Kasumi-1 (cell line): ENCODE measurements around the gene PARD6B.
"Not testable (repeated sequence)": the region's sequence is repeated elsewhere in the genome, so short reads cannot be mapped to it uniquely, and the experiment has no call there.

Source experiments
- DNase-seq, 2 experiments: peaks; one replicate each; lab custom pipeline; 2025; lab: John Stamatoyannopoulos, UW

PARD6B gene

DNA sequence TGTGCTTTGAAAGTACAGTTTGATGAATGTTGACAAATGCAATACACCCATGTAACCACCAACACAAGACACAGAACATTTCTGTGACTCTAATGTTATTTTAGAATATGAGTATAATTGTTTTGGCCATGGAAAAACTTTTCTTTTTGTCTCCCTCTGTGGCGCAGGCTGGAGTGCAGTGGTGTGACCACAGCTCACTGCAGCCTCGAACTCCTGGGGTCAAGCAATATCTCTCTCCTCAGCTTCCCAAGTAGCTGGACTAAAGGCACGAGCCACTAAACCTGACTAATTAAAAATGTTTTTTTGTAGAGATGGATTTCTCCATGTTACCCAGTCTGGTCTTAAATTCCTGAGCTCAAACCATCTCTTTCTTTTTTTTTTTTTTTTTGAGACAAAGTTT lies 43.1 kb downstream of the PARD6B start:
- no peak for DNase-seq

DNA sequence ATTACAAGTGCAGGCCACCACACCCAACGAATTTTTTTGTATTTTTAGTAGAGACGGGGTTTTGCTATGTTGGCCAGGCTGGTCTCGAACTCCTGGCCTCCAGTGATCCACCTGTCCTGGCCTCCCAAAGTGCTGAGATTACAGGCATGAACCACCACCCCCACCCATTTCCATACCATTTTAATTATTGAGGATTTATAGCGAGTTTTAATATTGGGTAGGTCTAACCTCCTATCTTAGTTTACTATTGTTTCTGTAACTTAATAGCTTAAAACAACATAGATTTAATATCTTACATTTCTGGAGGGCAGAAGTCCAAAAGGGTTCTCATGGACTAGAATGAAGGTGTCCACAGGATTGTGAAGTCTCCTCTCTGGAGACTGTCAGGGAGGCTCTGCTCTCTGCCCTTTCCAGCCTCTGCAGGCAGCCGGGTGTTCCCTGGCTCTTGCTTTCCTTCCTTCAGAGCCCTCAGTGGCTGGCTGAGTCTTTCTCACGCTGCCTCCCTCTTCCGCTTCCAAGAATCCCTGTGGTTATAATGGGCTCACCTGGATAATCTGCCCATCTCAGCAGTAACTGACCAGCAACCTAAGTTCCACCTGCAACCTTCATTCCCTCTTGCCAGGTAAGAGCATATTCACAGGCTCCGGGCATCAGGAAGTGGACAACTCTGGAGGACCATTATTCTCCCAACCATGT lies 44.9 kb downstream of the PARD6B start:
- DNase-seq: no peak

- DNase-seq: no peak
These were observed 46.0 kb downstream of the PARD6B start for GRCh38 chr20:50777373-50777772.

DNA sequence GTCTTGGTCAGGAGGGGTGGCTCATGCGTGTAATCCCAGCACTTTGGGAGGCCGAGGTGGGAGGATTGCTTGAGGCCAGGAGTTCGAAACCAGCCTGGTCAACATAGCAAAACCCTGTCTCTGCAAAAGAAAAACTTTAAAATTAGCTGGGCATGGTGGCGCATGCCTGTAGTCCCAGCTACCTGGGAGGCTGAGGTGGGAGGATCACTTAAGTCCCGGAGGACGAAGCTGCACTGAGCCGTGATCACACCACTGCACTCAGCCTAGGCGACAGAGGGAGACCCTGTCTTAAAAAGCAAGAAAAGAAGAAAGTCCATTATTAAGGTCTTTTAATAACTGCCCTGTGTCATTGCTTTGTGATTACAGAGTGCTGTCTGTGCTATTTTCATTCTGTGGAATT lies 47.6 kb downstream of the PARD6B start:
- DNase-seq: not testable (repeated sequence)

DNA sequence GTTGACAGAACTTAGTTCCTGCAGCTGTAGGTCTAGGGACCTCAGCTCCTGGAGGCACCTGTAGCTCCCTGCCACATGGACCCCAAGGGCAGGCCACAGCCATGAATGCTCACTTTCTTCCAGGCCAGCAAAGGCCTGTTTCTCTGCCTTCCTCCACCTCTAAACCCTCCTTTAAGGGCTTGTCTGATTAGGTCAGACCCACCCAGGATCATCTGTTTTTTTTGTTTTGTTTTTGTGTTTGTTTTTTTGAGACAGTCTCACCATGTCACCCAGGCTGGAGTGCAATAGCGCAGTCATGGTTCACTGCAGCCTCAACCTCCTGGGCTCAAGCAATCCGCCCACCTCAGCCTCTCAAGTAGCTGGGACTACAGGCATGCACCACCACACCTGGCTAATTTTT lies 52.0 kb downstream of the PARD6B start:
- no peak for DNase-seq

GRCh38 chr20:50783903-50784302 lies 52.5 kb downstream of the PARD6B start:
- no peak for DNase-seq

DNA sequence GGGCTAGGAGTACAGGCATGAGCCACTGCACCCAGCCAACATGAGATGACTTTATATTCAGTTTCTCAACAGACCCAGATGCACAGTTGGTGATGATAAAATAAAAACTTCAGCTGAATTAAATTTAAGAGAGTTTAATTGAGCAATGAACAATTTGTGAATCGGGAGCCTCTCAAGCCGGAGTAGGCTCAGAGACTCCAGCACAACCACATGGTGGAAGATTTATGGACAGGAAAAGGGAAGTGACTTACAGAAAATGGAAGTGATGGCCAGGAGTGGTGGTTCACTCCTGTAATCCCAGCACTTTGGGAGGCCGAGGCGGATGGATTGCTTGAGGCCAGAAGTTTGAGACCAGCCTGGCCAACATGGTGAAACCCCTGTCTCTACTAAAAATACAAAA lies 53.1 kb downstream of the PARD6B start:
- no peak for DNase-seq

- no peak for DNase-seq
These were observed 55.3 kb downstream of the PARD6B start for GRCh38 chr20:50786703-50787102.

GRCh38 chr20:50787181-50787580 lies 55.8 kb downstream of the PARD6B start:
- DNase-seq: no peak

GRCh38 chr20:50788045-50788991 lies 56.9 kb downstream of the PARD6B start:
- peak in 1 of 2 experiments; percentile 18 for DNase-seq

- no peak for DNase-seq
These were observed 58.7 kb downstream of the PARD6B start for GRCh38 chr20:50789968-50790650.

- peak; percentile 63 to 68 for DNase-seq
These were observed 59.4 kb downstream of the PARD6B start for GRCh38 chr20:50790651-50791277.

DNA sequence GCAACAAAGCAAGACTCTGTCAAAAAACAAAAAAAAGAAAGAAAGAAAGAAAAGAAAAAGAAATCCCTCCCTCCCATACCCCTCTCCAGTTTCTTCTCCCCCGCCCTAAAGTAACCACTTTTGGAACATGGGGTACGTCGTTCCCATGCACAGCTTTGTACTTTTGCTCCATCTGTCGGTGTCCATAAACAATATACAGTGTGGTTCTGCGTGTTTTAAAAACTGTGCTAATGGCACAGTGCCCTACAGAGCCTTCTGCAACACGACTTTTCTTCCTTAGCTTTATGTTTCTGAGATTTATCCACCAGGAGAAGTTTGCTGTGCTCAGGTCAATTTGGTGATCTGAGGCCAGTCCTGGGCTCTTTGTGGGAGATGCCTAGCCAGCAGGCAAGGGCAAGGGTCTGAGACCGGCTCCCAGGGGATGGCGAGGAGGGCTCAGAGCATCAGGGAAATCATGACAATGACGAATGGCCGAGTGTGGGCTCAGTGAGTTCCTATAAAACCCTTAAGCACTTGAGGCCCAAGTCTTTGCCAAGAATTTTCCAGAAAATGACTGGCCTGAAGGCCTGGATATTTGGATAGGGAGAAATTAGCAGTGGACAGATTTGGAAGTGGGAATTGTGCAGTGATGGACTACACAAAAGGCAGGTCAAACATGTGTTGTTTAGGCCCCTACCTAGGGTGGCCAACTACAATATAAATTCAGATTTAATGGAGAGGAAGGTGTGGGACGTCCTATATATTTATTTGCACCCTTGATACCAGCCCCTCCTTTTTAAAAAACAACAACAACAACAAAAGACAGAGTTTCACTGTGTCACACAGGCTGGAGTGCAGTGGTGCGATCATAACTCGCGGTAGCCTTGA lies 61.6 kb downstream of the PARD6B start:
- DNase-seq: no peak

- peak in 1 of 2 experiments; percentile 15 for DNase-seq
These were observed 62.2 kb downstream of the PARD6B start for GRCh38 chr20:50793575-50794016.

DNA sequence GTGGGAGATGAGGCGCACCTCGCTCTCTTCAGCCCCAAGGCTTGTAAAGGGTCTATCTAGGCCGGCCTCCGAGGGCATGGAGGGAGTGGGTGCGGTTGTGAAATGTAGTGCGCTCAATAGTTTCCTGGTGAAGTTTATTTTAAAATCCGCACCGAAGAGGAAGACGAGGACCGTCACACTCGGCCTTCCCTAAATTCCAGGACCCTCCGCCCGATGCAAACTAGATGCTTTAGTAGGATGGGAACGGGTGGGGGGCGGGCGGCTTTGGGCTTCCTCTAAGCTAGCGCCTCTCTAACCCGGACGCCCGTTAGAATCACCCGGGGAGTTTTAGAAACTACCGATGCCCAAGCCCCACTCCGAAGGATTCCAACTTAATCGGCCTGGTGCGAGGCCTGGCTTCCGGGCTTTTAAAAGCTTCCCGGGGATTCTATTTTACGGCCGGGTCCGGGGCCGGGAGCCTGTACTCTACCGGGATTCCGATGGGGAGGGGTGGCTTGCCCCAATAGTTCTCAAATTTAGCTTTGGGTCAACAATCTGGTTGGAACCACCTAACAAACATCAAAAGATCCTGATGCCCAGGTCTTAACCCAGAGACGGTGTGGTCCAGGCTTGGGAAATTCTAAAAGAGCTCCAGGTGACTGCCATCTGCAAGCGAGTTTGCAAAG lies 62.9 kb downstream of the PARD6B start:
- no peak for DNase-seq

DNA sequence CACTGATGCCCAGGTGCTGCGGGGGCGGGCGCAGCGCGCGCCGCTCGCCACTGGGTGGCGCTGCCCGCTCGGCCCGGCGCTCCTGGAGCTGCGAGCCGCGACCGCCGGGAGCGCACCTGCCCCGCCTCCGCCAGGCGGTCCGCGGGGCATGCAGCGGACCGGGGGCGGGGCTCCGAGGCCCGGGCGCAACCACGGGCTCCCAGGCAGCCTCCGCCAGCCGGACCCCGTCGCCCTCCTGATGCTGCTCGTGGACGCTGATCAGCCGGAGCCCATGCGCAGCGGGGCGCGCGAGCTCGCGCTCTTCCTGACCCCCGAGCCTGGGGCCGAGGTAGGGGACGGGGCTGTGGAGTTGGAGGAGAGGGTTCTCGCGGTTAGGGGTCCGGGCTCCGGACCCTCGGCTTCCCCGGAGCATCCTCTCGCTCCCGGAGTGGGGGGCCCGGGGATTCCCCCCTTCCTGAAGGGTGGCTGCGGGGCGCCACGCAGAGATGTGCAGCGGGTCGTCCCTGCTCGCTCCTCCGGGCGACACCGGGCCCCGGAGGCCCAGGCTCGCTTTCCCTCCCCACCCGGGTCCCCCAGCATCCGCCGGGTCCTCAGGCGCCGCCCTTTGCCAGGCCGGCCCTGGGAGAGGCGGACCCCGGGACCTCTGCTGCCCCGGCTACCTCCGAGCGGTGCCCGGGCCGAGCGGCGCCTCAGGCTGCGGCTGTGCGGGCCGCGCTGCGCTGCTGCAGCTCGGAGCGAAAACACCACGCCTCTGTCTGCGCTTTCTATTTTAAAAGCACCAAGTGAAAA lies 63.7 kb downstream of the PARD6B start, which contains the start of gene BCAS4:
TSS of gene BCAS4 (plus strand) at position 216 of the 789 bp plus-strand sequence. CDS start at position 239, 23 bp downstream.
- DNase-seq: peak; percentile 31 to 40

DNA sequence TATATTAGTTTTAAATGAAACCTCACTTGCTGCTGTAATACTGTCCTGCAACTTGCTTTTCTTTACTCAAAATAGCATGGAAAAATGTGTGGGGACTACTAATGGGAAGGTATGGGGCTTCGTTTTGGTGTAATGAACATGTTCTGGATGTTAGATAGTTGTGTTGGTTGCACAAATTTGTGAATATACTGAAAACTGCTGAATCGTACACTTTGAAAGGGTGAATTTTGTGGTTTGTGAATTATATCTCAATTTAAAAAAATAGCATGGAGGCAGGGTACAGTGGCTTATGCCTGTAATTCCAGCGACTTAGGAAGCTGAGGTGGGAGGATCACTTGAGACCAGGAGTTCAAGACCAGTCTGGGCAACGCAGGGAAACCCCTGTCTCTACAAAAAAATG lies 65.8 kb downstream of the PARD6B start:
- no peak for DNase-seq

DNA sequence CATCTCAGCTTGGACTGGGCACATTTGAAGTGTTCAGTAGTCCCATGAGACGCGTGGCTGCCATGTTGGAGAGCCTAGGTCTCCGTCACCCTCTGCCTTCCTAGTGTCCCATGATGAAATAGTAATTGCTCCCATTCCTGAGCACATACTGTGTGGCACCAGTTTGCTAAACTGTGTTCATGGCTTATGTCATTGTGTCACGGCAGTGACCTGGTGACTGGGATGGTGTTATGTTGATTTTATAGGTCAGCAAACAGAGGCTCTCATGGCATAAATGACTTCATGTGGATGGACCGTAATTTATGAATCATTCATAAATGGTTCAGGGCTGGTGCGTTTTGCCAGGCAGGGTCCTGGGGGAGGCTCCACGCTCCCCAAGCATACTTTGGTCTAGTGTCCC lies 67.3 kb downstream of the PARD6B start:
- DNase-seq: no peak

DNA sequence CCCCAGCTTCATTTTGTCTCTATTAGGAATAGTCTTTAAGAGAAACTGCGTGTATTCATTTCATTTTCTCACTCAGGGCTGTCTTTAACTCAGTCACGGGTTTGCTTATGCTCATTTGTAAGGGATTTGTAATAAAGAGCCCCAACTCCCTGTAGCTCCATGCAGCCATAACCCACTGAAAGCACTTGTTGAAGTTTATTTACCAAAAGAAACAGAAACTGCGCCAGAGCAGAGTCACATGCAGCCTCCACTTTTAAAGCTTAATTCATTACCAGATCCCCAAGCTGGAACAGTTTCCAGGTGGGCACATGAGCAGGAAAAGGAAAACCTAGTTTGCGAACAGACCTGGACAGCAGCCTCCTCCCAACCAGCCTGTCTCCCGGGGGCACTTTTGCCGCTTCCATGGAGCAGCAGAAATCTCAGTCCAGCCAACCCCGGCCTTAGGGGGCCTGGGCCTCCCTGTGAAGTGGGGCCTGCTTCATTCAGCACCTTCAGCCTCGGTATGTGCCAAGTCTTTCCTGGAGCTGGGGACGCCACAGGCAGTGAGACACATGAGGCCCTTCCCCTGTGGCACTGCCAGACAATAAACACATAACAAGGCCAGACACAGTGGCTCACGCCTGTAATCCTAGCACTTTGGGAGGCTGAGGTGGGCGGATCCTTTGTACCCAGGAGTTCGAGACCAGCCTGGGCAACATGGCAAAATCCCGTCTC lies 68.0 kb downstream of the PARD6B start:
- no peak for DNase-seq
